HEK293 (cell line): ENCODE measurements around the gene FMNL3.

Experiments used
- BCL11A ChIP-seq: fragments of 450-650 bp; formaldehyde crosslinking; IDR thresholded peaks from 2 replicates; pipeline ENCODE4 v1.5.1; 2016; ENCODE audit warnings: low read depth, missing biosample characterization, missing genetic modification characterization
- KLF16 ChIP-seq: fragments of 450-650 bp; formaldehyde crosslinking; IDR thresholded peaks from 2 replicates; pipeline ENCODE4 v1.5.1; 2017; ENCODE audit warnings: missing biosample characterization, missing genetic modification characterization
- SP3 ChIP-seq: fragments of 450-650 bp; formaldehyde crosslinking; IDR thresholded peaks from 2 replicates; pipeline ENCODE4 v1.5.1; 2016; ENCODE audit warnings: missing biosample characterization, missing genetic modification characterization
- ZNF302 ChIP-seq: fragments of 450-650 bp; formaldehyde crosslinking; IDR thresholded peaks from 2 replicates; pipeline ENCODE4 v1.5.1; 2016; ENCODE audit warnings: missing biosample characterization, missing genetic modification characterization, low read depth
- ZNF501 ChIP-seq: fragments of 450-650 bp; formaldehyde crosslinking; IDR thresholded peaks from 2 replicates; pipeline ENCODE4 v1.5.1; 2016; ENCODE audit warnings: missing biosample characterization, missing genetic modification characterization
- ZNF521 ChIP-seq: fragments of 450-650 bp; formaldehyde crosslinking; IDR thresholded peaks from 2 replicates; pipeline ENCODE4 v1.5.1; 2017; ENCODE audit warnings: missing biosample characterization, mild to moderate bottlenecking, missing genetic modification characterization
- ZNF549 ChIP-seq: fragments of 450-650 bp; IDR thresholded peaks from 2 replicates; pipeline ENCODE4 v1.5.1; 2018; ENCODE audit warnings: missing biosample characterization, missing genetic modification characterization, mild to moderate bottlenecking, inconsistent platforms, moderate library complexity
- ZNF658 ChIP-seq: fragments of 450-650 bp; formaldehyde crosslinking; IDR thresholded peaks from 2 replicates; pipeline ENCODE4; 2016; ENCODE audit warnings: missing biosample characterization, missing genetic modification characterization
- ZSCAN23 ChIP-seq: fragments of 450-650 bp; formaldehyde crosslinking; IDR thresholded peaks from 2 replicates; pipeline ENCODE4 v1.5.1; 2016; ENCODE audit warnings: missing biosample characterization, missing genetic modification characterization
- TF ChIP-seq, protein P1 (sequence below): fragments of 450-650 bp; formaldehyde crosslinking; IDR thresholded peaks from 2 replicates; pipeline ENCODE4 v1.5.1; 2016; ENCODE audit warnings: missing biosample characterization, missing genetic modification characterization

DNA sequence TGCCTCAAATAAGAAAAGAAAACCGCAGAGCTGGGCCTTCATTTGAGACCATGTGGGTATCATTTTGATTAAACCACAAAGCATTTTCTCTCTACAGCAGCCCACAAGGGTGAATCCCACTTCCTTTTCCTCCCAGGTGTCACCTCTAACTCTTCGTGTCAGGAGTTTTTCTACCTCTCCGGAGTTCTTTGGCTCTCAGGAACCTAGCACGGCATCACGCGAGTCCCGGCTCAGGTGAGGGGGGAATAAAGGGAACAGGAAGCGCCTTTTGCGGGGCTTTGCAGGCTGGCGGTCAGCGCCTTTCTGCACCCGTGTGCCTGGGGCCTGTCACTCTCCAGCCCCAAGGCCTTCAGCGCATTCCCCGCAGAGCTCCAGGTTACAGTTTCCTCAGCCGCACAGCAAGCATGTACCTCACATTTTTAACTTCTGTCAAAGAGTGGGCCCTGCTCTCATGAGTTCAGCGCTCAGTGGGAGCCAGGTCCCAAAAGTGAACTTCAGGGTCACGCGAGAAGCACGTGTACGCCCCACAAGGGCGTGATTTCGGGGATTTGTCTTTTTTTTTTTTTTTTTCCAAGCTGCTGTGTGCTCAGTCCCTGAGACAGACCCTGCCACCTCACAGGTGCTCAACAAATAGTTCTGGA lies 84.6 kb downstream of the FMNL3 start:
- no peak for TF ChIP-seq ZNF501 (tag by site-specific recombination)
- TF ChIP-seq, protein P1, sequence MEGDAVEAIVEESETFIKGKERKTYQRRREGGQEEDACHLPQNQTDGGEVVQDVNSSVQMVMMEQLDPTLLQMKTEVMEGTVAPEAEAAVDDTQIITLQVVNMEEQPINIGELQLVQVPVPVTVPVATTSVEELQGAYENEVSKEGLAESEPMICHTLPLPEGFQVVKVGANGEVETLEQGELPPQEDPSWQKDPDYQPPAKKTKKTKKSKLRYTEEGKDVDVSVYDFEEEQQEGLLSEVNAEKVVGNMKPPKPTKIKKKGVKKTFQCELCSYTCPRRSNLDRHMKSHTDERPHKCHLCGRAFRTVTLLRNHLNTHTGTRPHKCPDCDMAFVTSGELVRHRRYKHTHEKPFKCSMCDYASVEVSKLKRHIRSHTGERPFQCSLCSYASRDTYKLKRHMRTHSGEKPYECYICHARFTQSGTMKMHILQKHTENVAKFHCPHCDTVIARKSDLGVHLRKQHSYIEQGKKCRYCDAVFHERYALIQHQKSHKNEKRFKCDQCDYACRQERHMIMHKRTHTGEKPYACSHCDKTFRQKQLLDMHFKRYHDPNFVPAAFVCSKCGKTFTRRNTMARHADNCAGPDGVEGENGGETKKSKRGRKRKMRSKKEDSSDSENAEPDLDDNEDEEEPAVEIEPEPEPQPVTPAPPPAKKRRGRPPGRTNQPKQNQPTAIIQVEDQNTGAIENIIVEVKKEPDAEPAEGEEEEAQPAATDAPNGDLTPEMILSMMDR (tag by site-specific recombination) = no peak
- TF ChIP-seq KLF16 (tag by site-specific recombination) = 0 out of 2 replicates have a peak, but pooled peaks have one; percentile 14
- TF ChIP-seq ZNF549 = no peak
- no peak for TF ChIP-seq ZNF521 (tag by site-specific recombination)
- TF ChIP-seq SP3 (tag by site-specific recombination) = no peak
- TF ChIP-seq ZSCAN23 (tag by site-specific recombination) = no peak
- TF ChIP-seq ZNF658 (tag by site-specific recombination) = no peak
- TF ChIP-seq BCL11A (tag by site-specific recombination) = no peak
- no peak for TF ChIP-seq ZNF302 (tag by site-specific recombination)
